Chondrocyte (in vitro differentiated cells): ENCODE data around the gene DLX1. TPM values are rescaled to one million over a fixed set of nuclear protein-coding genes. Genes with fewer than 3 reads are reported as not detected.

ENCODE experiments used
- DNase-seq: peaks from one replicate; pipeline ENCODE4 v3.0.0; 2021; ENCODE audit warnings: mixed read lengths, low spot score
- H3K27ac Mint-ChIP-seq: one replicate; pipeline ENCODE4 v1.8.0; 2021; ENCODE audit warnings: mild to moderate bottlenecking, moderate library complexity, mixed read lengths; ENCODE audit not compliant: unreplicated experiment
- H3K27me3 Mint-ChIP-seq: 2 replicates; pipeline ENCODE4 v1.8.0; 2021; ENCODE audit warnings: low read depth, mixed read lengths
- H3K36me3 Mint-ChIP-seq: 2 replicates; pipeline ENCODE4 v1.8.0; 2021; ENCODE audit warnings: low read depth, mixed read lengths
- H3K4me1 Mint-ChIP-seq: 2 replicates; pipeline ENCODE4 v1.8.0; 2021; ENCODE audit warnings: low read depth, mild to moderate bottlenecking, mixed read lengths
- H3K4me3 Mint-ChIP-seq: one replicate; pipeline ENCODE4 v1.8.0; 2021; ENCODE audit warnings: mild to moderate bottlenecking, moderate library complexity, mixed read lengths; ENCODE audit not compliant: unreplicated experiment
- H3K9me3 Mint-ChIP-seq: 2 replicates; pipeline ENCODE4 v1.8.0; 2021; ENCODE audit warnings: low read depth, mixed read lengths
- total RNA-seq: library from RNA; stranded (reverse); gene quantifications from 3 replicates; pipeline ENCODE4 v1.2.1, GENCODE V29; 2021
- TF ChIP-seq, protein P1 (sequence below): fragments of 200-600 bp; sonication (generic); IDR thresholded peaks from 2 replicates; pipeline ENCODE4 v1.5.0; 2021; ENCODE audit warnings: antibody characterized with exemption, mild to moderate bottlenecking, moderate library complexity

Gene DLX1
- total RNA-seq, 1 donor from 2014 or later = 7.1 TPM

DNA sequence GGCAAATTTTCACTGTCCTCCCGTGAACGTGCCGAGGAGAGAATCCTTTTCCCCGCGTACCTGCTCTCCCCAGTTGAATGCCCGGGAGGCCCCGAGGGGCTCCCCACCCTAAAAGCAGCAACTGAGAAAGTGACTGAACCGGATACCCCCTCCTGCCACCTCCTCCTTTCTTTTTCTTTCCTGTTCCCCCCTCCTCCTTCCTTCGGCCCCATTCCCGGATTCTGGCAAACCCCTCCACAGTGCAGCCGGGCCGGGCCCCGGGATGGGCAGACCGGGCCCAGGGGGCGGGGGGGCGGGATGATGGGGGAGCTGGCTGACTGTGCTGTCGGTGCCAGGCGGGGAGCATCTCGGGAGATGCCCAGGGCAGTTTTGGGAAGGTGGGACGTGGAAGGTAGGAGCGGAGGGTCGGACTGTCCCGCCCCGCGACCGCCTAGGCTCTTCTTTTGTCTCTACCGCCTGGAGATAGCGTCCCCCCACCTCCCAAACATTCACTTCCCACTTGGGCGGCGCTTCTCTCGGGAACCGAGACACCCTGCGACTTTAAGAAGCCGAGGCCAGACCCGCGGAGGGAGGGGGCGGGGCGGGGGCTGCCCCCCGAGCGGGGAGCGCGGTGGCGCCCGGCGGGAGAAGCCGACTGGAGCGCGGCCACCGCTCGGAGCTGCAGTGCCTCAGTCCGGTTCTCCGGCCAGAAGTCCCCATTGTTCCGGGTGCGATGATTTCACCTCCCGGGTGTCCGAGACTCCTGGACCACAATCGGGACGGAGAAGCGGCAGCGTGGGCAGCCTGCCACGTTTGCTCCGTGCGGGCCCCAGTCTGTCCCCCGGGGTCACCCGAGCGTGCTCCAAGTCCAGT lies 9.2 kb downstream of the DLX1 start:
- H3K4me1 Mint-ChIP-seq = peaks cover 62% of the 10 kb centered on the region
- peak overlapping the region; percentile 100 for H3K27ac Mint-ChIP-seq
- H3K36me3 Mint-ChIP-seq = peaks cover 4% of the 10 kb centered on the region
- H3K4me3 Mint-ChIP-seq = peak overlapping the region; percentile 81
- DNase-seq = no peak
- H3K9me3 Mint-ChIP-seq = no peaks in the 10 kb centered on the region
- no peaks in the 10 kb centered on the region for H3K27me3 Mint-ChIP-seq
- TF ChIP-seq, protein P1, sequence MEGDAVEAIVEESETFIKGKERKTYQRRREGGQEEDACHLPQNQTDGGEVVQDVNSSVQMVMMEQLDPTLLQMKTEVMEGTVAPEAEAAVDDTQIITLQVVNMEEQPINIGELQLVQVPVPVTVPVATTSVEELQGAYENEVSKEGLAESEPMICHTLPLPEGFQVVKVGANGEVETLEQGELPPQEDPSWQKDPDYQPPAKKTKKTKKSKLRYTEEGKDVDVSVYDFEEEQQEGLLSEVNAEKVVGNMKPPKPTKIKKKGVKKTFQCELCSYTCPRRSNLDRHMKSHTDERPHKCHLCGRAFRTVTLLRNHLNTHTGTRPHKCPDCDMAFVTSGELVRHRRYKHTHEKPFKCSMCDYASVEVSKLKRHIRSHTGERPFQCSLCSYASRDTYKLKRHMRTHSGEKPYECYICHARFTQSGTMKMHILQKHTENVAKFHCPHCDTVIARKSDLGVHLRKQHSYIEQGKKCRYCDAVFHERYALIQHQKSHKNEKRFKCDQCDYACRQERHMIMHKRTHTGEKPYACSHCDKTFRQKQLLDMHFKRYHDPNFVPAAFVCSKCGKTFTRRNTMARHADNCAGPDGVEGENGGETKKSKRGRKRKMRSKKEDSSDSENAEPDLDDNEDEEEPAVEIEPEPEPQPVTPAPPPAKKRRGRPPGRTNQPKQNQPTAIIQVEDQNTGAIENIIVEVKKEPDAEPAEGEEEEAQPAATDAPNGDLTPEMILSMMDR = no peak

DNA sequence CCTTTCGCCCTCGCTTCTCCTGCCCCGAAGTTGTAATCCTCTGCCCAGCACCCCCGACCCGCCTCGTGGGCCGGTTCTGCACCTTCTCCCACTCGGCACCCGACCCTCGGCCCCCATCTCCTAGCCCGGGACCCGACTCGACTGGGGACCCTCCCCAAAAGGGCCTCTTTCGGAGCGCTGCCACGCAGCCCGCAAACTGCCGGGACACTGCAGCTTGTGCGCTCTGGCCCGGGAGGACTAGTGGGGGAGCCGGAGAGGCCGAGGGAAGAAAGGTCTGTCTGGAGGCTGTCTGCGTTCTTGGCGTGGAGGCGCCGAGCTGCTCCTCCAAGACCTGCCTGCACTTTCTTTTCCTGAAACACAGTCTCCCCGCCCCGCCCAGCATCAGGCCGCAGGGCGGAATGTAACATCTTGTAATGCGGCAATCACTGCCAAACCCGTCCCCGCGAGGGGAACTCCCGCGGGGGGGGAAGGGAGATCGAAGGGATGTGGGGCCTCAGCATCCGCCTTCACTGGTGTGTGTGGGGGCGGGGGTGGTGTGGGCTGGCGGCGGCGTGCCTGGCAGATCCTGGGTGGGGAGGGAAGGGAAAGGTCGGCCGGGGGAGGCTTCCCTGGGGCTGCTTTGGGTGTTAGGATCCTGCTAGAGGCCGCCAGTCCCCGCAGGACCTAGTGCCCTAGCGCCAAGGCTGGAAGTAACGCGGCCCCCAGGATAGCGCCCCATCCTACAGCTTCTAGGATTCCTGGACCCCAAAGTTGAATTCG lies 10.0 kb downstream of the DLX1 start:
- peak overlapping the region; percentile 100 for H3K27ac Mint-ChIP-seq
- no peaks in the 10 kb centered on the region for H3K27me3 Mint-ChIP-seq

DNA sequence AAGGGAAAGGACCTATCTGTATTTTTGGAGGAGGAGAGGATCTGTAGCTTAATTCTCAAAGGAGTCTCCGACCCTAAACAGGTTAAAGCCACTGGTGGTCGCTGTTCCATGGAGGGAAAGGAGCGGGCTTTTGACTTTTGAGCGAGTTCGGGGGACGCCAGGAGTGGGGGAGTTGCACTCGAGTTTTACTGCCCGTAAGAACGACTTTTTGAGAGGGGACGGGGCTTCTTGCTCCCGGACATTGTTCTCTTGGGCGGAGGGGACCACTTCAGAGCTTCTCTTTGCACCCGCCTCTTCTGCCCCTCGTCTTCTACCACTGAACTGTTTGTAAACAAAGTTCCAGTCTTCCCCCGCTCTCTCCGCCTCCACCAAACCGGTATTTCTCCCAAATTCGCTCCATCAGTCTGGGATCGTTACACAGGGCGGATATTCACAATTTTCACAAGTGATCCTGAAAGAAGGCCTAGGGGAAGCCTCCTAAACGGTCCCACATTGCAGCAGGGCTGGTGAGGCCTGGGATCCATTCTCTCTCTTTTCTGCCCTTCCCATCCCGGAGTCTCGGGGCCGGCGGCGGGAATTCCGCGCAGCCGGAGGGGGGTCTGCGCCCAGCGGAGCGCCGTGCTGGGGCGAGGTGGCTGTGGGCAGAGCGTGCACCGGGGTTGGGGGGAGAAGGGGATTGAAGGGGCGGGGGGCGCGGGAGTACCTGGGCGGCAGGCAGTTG lies 10.8 kb downstream of the DLX1 start:
- Mint-ChIP-seq H3K27me3 (no peaks in the 10 kb centered on the region), H3K4me3 (peak overlapping the region; percentile 81), H3K27ac (peak overlapping the region; percentile 100), H3K9me3 (no peaks in the 10 kb centered on the region), H3K4me1 (peaks cover 72% of the 10 kb centered on the region), H3K36me3 (peaks cover 7% of the 10 kb centered on the region)
- TF ChIP-seq, protein P1 = peak; percentile 67
- DNase-seq = no peak

More for the DNA sequence above, 10.0 kb downstream of the DLX1 start:
- Mint-ChIP-seq H3K36me3 (peaks cover 4% of the 10 kb centered on the region), H3K9me3 (no peaks in the 10 kb centered on the region), H3K4me1 (peaks cover 68% of the 10 kb centered on the region), H3K4me3 (peak overlapping the region; percentile 81)
- TF ChIP-seq, protein P1 = no peak
- DNase-seq = no peak

DNA sequence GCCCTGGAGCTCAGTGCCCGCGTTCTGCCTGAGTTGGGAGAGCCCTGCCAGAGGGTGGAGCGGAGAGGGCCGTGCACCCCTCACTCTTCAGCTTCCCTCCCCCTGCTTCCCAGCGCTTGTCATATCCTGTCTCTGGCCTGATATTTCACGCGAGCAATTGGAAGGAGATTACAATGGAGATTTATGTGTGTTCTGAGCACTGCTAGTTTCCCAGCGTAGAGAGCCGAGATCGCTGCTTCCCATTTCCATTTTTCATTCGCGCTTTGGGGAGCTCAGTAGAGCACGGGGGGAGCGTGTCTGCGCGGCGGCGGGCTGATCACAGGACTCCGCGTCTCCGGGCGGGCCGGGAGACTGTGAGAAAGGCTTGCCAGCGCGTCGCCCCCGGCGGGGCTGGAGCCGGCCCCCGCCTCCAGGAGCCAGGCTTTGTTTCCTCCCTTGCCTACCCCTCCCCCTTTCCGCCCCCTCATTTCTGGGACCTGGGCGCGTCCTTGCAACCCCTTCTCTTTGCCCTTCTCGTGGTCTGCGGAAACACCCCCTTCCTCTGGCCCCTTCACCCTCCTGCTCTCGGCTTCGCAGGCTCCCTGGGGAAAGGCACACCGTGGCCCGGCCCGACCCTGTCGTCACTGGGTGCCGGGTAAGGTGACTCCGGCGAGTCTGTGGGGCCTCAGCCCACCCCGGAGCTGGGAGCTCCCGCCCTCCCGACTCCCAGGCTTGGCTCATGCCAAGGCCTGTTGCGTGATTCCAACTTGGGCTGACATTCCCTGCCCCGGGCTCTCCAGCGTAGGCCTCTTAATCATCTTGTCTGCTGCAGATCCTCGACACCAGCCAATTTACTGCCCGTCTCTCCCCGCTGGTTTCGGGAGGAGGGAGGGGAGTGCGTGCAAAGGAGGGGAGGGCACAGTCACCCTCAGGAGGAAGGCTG lies 11.6 kb downstream of the DLX1 start:
- peak overlapping the region; percentile 81 for H3K4me3 Mint-ChIP-seq
- no peaks in the 10 kb centered on the region for H3K9me3 Mint-ChIP-seq
- no peaks in the 10 kb centered on the region for H3K27me3 Mint-ChIP-seq
- TF ChIP-seq, protein P1 = no peak
- peaks cover 75% of the 10 kb centered on the region for H3K4me1 Mint-ChIP-seq
- peak overlapping the region; percentile 100 for H3K27ac Mint-ChIP-seq
- H3K36me3 Mint-ChIP-seq = peaks cover 7% of the 10 kb centered on the region
- no peak for DNase-seq
